GM12872 (cell line): ENCODE data around the gene TK1.

Experiments used
- TF ChIP-seq, protein P1 (sequence below): IDR thresholded peaks from 3 replicates; pipeline ENCODE4 v1.5.1; 2011; ENCODE audit warnings: low read depth, mild to moderate bottlenecking, low read length, moderate library complexity; ENCODE audit not compliant: insufficient read depth

The TK1 gene

DNA sequence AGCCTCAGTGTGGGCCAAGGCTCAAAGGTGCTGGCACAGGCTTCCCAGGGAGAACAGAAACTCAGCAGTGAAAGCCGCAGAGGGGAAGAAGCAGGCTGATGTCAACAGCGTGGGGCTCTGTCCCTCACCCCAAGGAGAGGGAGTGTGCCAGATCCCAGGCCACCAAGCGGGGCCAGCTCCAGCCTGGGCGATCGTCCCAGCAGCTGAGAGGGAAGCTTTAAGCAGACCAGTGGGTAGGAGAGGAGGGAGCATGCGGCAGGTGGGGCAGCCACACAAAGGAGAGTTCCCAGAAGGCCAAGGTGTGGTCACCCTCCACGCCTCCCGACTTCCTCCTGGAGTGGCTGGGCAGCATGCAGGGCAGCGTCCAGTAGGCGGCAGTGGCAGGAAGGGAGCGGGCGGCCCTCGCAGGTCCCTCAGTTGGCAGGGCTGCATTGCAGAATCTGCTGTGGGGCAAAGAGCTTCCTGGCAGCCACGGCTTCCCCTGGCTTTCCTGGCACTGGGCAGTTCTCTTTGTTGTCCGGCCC is 12.4 kb downstream of the TK1 start:
- TF ChIP-seq, protein P1, sequence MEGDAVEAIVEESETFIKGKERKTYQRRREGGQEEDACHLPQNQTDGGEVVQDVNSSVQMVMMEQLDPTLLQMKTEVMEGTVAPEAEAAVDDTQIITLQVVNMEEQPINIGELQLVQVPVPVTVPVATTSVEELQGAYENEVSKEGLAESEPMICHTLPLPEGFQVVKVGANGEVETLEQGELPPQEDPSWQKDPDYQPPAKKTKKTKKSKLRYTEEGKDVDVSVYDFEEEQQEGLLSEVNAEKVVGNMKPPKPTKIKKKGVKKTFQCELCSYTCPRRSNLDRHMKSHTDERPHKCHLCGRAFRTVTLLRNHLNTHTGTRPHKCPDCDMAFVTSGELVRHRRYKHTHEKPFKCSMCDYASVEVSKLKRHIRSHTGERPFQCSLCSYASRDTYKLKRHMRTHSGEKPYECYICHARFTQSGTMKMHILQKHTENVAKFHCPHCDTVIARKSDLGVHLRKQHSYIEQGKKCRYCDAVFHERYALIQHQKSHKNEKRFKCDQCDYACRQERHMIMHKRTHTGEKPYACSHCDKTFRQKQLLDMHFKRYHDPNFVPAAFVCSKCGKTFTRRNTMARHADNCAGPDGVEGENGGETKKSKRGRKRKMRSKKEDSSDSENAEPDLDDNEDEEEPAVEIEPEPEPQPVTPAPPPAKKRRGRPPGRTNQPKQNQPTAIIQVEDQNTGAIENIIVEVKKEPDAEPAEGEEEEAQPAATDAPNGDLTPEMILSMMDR: no peak

DNA sequence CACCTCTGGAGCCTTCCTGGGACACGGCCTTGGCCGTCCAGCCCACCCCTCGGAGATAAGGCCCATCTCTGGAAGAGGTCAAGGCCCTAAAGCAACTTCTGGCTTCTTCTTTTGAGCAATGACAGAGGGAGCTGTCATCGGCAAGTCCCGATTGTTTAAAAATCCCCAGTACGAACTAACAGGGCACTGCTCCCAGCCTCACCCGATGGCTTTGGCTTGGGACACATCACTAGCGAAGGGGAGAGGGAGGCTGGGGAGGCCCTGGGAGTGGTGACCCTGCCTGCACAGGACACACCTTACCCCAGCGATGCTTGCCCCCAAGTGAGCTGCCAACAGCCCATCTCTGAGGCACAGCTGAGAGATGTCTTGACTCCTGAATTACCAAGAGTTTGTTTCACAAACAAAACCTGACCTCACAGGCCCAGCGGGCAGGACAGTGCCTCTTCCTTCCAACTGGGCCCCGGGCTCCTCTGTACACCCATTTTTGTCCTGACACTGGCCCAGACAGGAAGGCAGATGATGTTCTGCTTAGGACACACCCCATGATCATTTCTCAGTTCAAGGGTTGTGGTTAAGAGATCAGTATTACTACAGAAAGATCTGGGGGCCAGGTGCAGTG is 13.6 kb downstream of the TK1 start:
- TF ChIP-seq, protein P1: no peak

DNA sequence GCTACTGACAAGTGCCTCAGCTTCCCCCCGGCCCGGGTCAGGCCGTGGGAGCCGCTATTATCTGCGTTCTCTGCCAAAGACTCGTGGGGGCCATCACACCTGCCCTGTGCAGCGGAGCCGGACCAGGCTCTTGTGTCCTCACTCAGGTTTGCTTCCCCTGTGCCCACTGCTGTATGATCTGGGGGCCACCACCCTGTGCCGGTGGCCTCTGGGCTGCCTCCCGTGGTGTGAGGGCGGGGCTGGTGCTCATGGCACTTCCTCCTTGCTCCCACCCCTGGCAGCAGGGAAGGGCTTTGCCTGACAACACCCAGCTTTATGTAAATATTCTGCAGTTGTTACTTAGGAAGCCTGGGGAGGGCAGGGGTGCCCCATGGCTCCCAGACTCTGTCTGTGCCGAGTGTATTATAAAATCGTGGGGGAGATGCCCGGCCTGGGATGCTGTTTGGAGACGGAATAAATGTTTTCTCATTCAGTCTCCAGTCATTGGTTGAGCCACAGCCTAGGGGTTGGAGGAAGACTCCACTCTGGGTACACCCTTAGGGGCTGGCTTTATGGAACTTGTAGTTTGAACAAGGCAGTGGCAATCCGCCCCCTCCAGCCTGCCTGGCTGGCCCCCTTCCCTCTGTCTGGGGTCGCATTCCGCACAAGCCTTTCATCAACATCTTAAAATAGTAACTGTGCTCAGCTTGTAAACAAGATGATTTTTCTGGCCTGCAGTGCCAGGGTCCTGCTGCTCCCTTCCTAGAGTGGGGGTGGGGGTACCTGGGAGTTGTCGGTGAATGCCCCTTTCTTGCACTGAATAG is 14.4 kb downstream of the TK1 start:
- TF ChIP-seq, protein P1: no peak

DNA sequence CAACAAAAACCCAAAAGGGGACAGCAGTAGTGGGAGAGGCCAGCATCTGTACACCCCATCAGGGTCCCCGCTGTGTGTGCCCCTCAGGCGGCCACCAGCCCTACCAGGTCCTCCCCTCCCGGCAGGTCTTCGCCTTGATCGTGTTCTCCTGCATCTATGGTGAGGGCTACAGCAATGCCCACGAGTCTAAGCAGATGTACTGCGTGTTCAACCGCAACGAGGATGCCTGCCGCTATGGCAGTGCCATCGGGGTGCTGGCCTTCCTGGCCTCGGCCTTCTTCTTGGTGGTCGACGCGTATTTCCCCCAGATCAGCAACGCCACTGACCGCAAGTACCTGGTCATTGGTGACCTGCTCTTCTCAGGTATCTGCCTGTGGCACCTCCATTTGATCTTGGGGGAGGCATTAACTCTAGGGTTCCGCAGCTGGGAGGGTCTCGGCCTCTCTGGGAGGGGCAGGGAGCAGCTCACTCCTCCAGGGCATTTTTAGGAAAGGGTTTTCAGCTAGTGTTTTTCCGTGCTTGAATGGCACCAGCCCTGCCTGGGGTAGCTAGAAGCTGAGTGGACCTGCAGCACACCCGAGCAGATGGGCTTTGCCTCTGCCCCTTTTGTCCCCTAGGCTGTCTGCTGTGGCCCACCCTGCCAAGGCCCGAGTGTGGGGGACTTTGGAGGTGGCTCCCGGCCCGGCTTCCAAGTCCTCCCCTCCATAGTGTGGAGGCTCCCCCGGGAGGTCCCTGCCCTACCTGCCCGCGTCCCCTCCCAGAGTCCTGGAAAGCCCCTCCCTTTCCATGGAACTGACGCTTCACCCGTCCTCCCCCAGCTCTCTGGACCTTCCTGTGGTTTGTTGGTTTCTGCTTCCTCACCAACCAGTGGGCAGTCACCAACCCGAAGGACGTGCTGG is 15.9 kb downstream of the TK1 start:
- TF ChIP-seq, protein P1: no peak

DNA sequence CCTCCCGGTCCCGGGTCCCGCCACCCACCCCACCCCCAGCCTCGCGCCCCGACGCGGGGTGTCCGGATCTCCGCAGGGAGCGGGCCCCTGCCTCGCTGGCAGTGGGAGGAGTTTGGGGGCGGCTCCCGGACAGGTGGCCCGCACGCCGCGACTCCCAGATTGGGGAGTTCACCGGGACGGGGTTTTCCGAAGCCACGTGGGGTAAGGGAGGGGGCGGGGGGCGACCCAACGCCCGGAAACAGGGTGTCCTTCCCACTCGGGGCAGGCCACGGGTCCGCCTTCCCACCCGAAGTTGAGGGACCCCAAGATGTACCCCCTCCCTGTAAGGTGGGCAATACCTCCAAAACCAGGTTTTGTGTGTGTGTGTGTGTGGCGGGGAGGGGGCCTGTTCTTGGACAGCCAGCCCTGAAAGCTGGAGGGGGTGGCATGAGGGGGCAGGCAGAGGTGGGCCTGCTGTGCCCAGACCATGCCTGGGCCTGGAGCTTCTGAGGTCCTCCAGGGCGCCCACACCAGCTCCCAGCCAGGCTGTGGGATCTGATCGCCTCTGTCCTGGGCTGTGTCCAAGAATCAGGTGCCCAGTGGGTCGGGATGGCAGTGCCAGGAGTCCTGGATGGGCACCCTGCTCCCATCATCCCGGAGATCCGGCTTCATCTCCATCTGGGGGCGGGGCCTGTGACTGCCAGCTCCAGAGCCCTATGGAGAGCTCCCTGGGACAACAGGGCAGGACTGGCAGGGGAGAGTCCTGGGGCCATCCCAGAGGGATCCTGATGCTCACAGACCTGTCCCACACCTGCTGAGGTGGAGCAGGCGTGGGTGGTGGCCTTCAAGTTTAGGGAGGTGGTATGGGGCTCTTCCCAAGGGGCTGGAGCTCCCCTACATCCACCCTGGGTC is 17.7 kb downstream of the TK1 start:
- TF ChIP-seq, protein P1: no peak

DNA sequence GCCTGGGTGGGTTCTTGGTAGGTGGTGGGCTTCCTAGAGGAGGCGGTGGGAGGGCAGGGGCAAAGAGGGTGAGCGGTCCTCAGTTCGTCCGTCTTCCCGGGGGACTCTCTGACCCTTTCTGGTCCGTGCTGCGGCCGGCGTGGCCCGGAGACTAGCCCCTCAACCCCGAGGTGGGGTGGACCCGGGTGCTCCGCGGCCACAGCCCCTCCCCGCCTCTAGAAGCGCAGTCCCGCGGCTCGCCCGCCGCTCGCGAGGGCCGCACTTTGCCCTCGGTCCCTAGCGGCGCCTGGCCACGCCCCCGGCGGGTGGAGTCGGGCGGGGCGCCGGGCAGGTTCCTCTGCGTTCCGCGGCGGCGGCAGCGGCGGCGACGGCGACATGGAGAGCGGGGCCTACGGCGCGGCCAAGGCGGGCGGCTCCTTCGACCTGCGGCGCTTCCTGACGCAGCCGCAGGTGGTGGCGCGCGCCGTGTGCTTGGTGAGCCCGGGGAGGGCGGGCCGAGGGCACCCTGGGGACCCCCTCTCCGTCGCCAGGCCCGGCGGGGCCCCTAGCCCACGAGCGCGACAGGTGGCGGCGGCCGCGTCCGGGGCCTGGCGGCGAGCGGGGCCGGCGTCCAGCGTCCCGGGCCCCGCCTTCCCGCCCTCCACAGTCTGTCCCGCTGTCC is 18.5 kb downstream of the TK1 start, which contains the start of gene SYNGR2:
Gene SYNGR2, plus strand, starts transcription at position 340 of the 661 bp plus-strand sequence. Its CDS starts 36 bp downstream, at position 376.
- TF ChIP-seq, protein P1: no peak
